ENCODE data around the gene CCDC92.

CCDC92 gene

DNA sequence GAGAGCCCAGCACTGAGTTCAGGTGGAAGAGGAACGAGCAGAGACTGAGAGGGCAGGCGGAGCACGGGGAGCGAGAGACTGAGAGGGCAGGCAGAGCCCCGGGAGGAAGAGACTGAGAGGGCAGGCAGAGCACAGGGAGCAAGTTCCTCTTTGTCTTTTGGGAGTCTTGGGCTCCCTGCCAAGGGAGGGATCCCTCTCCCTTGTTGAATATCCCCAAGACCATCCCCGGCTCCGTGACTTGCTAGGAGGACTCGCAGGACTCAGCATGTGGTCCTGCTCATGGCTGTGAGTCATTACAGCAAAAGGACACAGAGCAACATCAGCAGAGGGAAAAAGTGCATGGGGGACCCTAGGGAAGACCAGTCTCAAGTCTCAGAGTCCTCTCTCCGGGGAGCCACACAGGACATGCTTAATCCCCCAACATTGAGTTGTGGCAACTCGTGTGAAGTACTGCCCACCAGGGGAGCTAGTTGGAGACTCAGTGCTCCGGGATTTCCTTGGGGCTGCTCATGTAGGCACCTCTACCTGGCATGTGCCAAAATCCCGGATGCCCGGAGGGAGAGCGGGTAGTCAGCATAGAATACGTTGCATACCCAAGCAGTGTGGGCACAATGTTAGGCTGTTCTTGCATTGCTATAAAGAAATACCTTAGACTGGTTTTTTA is 81.0 kb downstream of the CCDC92 start:
- Mint-ChIP-seq H3K4me1 (no peaks in the 10 kb centered on the region), H3K4me3 (no peak overlapping the region), H3K9me3 (no peaks in the 10 kb centered on the region), H3K27ac (no peak overlapping the region), H3K36me3 (no peaks in the 10 kb centered on the region)
- ATAC-seq (no peak), DNase-seq (ENCODE audit: low spot score in 2 of 2) (no peak)

GRCh38 chr12:123891011-123891410 is 81.6 kb downstream of the CCDC92 start:
- Mint-ChIP-seq H3K9me3 (no peaks in the 10 kb centered on the region), H3K4me3 (no peak overlapping the region), H3K36me3 (no peaks in the 10 kb centered on the region), H3K27ac (no peak overlapping the region), H3K4me1 (no peaks in the 10 kb centered on the region)
- DNase-seq (ENCODE audit: low spot score in 2 of 2) (no peak), ATAC-seq (no peak)

DNA sequence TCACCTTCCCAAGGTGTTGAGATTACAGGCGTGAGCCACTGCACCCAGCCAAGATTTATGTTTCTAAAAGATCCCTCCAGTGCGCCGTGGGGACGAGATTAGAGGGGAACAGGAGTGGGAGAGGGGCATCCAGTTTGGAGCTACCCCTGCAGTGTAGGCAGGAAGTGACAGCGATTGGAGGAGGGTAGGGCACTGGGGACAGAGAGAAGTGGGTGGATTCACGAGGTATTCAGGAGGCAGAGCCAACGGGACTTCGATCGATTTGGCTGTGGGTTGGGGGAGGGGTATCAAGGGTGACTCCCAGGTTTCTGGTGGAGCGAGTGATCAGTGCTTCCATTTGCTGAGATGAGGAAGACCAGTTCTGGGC is 82.1 kb downstream of the CCDC92 start:
- Mint-ChIP-seq H3K27ac (no peak overlapping the region), H3K4me3 (no peak overlapping the region), H3K4me1 (no peaks in the 10 kb centered on the region), H3K36me3 (no peaks in the 10 kb centered on the region), H3K9me3 (no peaks in the 10 kb centered on the region)
- DNase-seq (ENCODE audit: low spot score in 2 of 2) (no peak), ATAC-seq (no peak)

DNA sequence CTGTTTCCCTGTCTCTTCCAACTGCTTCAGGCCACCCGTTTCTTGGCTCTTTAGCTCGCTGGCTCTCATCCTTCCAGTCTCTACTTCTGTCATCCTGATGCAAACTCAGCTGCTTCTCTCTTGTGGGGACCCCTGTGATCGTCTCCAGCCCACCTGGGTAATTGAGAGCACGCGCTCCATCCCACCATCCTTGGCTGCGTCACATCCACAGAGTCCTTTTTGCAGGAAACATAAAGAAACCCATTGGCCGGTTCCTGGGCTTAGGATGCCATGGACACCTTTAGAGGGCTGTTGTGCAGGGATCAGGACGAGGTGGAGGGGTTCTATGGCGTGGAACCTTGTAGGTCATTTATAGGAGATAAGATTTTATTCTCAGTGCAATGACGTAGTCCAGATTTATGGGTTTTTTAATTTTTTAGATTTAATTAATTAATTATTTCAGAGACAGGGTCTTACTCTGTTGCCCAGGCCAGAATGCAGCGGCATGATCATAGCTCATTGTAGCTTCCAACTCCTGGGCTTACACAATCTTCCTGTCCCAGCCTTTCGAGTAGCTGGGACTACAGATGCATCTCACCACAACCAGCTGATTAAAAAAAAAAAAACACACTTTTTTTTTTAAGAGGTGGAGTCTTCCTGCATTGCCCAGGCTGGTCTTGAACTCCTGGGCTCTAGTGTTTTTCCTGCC is 82.6 kb downstream of the CCDC92 start:
- DNase-seq (ENCODE audit: low spot score in 2 of 2) (no peak), ATAC-seq (no peak)
- H3K27ac Mint-ChIP-seq: no peak overlapping the region
- no peaks in the 10 kb centered on the region for H3K36me3 Mint-ChIP-seq
- no peaks in the 10 kb centered on the region for H3K9me3 Mint-ChIP-seq
- no peaks in the 10 kb centered on the region for H3K4me1 Mint-ChIP-seq
- no peak overlapping the region for H3K4me3 Mint-ChIP-seq

DNA sequence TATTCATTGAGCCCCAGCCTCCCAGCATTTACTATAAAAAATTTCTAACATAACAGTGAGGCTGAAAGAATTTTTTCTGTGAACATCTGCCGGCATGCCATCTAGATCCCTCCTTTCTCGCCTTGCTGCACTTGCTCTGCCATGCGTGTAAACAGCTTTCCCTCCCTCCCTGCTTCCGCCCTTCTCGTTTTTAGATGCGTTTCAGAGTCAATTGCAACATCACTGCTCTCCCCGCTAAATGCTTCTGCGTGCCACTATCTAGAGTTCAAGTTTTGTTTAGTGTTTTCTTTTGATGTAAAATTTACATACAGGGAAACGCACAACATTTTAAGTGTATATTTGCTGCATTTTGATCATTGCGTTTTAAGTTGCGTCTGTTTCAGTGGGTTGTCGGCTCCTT is 83.6 kb downstream of the CCDC92 start:
- H3K36me3 Mint-ChIP-seq: no peaks in the 10 kb centered on the region
- no peak overlapping the region for H3K27ac Mint-ChIP-seq
- H3K4me1 Mint-ChIP-seq: no peaks in the 10 kb centered on the region
- ATAC-seq: no peak
- H3K4me3 Mint-ChIP-seq: no peak overlapping the region
- DNase-seq (ENCODE audit: low spot score in 2 of 2): no peak
- no peaks in the 10 kb centered on the region for H3K9me3 Mint-ChIP-seq

- Mint-ChIP-seq H3K9me3 (no peaks in the 10 kb centered on the region), H3K4me3 (no peak overlapping the region), H3K27ac (no peak overlapping the region), H3K4me1 (no peaks in the 10 kb centered on the region), H3K36me3 (no peaks in the 10 kb centered on the region)
- ATAC-seq: no peak
- DNase-seq (ENCODE audit: low spot score in 2 of 2): no peak
Observed at GRCh38 chr12:123886931-123887582, 85.6 kb downstream of the CCDC92 start.

DNA sequence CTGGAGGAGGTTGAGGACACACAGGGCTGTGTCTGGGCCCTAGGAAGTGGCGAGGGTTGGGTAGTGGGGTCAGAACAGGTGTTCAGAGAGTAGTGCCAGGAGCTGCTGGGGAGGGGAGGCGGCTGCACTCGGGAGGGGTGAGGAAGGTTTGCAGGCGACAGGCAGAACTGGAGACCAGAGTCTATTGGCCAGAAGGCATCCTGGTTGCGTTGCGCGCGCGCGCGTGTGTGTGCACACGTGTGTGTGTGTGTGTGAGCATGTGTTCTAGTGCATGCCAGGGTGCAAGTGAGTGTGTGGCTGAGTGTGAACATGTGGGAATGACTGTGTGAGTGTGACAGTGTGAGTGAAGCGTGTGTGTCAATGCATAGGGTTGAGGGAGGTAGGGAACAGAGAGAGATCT is 86.4 kb downstream of the CCDC92 start:
- ATAC-seq (no peak), DNase-seq (ENCODE audit: low spot score in 2 of 2) (no peak)
- Mint-ChIP-seq H3K4me3 (no peak overlapping the region), H3K9me3 (no peaks in the 10 kb centered on the region), H3K36me3 (no peaks in the 10 kb centered on the region), H3K27ac (no peak overlapping the region), H3K4me1 (no peaks in the 10 kb centered on the region)
